Measurements from ENCODE around the gene ELOVL4. TPM values are rescaled to one million over a fixed set of nuclear protein-coding genes. Genes with fewer than 3 reads are reported as not detected.

ELOVL4 gene
- total RNA-seq (2022; extraction: Qiagen RNA extraction), result 1.4 to 1.8 TPM (median 1.6 TPM) in 5 replicates

GRCh38 chr6:79947191-79948186, at the start of gene ELOVL4:
TSS of gene ELOVL4 (minus strand) at chr6:79947553. CDS start at chr6:79947279, 274 bp downstream.

Other genes with a start within 250 kb of the ELOVL4 start
- gene TTK, start 57.1 kb upstream of the ELOVL4 start, total RNA-seq (2022; extraction: Qiagen RNA extraction), result 17.9 to 22.0 TPM (median 19.0 TPM) in 5 replicates
- gene BCKDHB, start 159.1 kb upstream of the ELOVL4 start, total RNA-seq (2022; extraction: Qiagen RNA extraction), result 4.8 to 6.5 TPM (median 5.8 TPM) in 5 replicates

Data from A549 treated with dexamethasone at 1 μM for 4 hours (cell line).